Transverse colon (tissue), 4 donors: ENCODE measurements around the gene PDE8A. TPM values are rescaled to one million over a fixed set of nuclear protein-coding genes. Genes with fewer than 3 reads are reported as not detected.

Source experiments
- DNase-seq: peaks from one replicate; pipeline ENCODE4 v3.0.0-alpha.2; 2019
- H3K27ac ChIP-seq, 4 donors: fragments of 200-600 bp; sonication (generic); 2 replicates each; pipeline ENCODE4 v1.5.1; 2016 to 2018; ENCODE audit warnings: inconsistent platforms in 4 of 4
- H3K27me3 ChIP-seq: fragments of 200-600 bp; sonication (generic); 2 replicates; pipeline ENCODE4 v1.5.1; 2017; ENCODE audit warnings: inconsistent platforms
- H3K36me3 ChIP-seq, 4 donors: fragments of 200-600 bp; sonication (generic); 2 replicates each; pipeline ENCODE4 v1.5.1; 2017 to 2019; ENCODE audit warnings: inconsistent platforms in 4 of 4
- H3K4me1 ChIP-seq, 4 donors: fragments of 200-600 bp; sonication (generic); 2 replicates each; pipeline ENCODE4 v1.5.1; 2017 to 2020; ENCODE audit warnings: inconsistent platforms in 4 of 4
- H3K4me3 ChIP-seq, 4 donors: fragments of 200-600 bp; sonication (generic); 1 replicate in 1 of 4; 2 replicates in 3 of 4; pipeline versions ENCODE4 v1.5.1 to v1.6.1; 2017 to 2019; ENCODE audit warnings: inconsistent platforms in 4 of 4
- H3K9me3 ChIP-seq, 2 donors: fragments of 200-600 bp; sonication (generic); 2 replicates each; pipeline ENCODE4 v1.5.1; 2017 to 2019; ENCODE audit warnings: inconsistent platforms in 2 of 2
- EP300 ChIP-seq: sonication (generic); formaldehyde crosslinking; IDR thresholded peaks from one replicate; pipeline ENCODE4 v1.6.1; 2017; ENCODE audit warnings: antibody characterized with exemption, low read depth
- POLR2A ChIP-seq: fragments of 450-650 bp; IDR thresholded peaks from one replicate; pipeline ENCODE4 v1.6.1; 2016; ENCODE audit warnings: antibody characterized with exemption, mild to moderate bottlenecking, moderate library complexity
- POLR2AphosphoS5 ChIP-seq, 3 donors: sonication (generic); formaldehyde crosslinking; IDR thresholded peaks; one replicate each; pipeline ENCODE4 v1.6.1; 2016; ENCODE audit warnings: antibody characterized with exemption in 3 of 3
- WGBS, 2 donors: methylation state at CpG; one replicate each; pipeline ENCODE4 v1.1.5; 2018; ENCODE audit warnings: low coverage in 1 of 2; 5-methylcytosine and 5-hydroxymethylcytosine counted together
- in situ Hi-C, 4 donors: fragments of 200-750 bp; cut with MboI; loops; one replicate each; pipeline versions ENCODE4 v1.15.0 to v1.15.1; 2017; ENCODE audit warnings: low sequenced_read_pairs in 3 of 4, low pct_ligation_motif_present in 1 of 4, low pct_unique_long_range_greater_than_20kb in 1 of 4
- intact Hi-C: fragments of 100-400 bp; cut with DNase I; formaldehyde crosslinking; loops from one replicate; pipeline ENCODE4 v1.15.1; 2023; ENCODE audit warnings: low total_unique reads
- total RNA-seq, 4 donors: library from RNA; depleted of rRNA; stranded (reverse); fragments of >200 nt; gene quantifications; one replicate each; pipeline ENCODE4 v1.1.0, GENCODE V29; 2016
- TF ChIP-seq, protein P1 (sequence below), 5 experiments: fragments of 200-600 bp in 3 of 5; fragments of 450-650 bp in 2 of 5; sonication (generic) in 3 of 5; IDR thresholded peaks; 1 replicate in 2 of 5; 2 replicates in 3 of 5; pipeline ENCODE4 v1.5.1; 2016 to 2017; ENCODE audit warnings: antibody characterized with exemption in 5 of 5, inconsistent platforms in 3 of 5, mild to moderate bottlenecking in 2 of 5, moderate library complexity in 1 of 5

The PDE8A gene
- total RNA-seq, 4 donors from 2014 or later = 115 to 188 (median 165) TPM

DNA sequence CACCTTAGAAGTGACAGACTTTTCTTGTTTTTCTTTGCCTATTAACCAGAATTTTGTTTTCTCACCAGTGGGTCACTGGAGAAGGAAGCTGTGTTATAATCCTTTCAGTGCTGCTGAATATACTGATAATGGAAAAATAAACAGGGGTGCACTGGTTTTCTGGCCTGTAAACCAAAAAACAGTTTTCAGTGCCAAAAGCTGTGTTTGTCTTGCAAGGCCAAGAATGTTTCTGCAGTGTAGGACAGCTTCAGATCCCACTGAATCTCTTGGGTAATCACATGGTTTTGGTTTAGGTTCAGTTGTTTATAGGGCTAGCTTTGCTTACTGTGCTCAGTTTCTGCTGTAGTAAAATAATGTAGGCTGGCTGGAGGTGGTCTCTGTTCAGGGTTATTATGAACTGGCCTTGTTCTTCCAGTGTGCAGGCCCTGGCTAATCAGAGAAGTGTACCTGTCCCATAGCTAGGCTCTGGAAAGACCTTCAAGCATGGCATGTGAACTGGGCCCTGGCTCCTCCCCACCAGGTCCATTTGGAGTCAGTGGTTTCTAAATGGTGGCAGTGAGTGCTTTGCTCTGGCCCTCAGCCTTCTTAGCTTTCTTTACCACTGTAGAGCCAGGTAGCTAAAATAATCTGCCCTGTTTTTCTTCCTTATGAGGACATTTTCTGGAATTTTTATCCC is 18.7 kb downstream of the PDE8A start:
- H3K4me3 ChIP-seq = no peak overlapping the region
- intact Hi-C loops (no loop called here), in situ Hi-C loops (no loop called here)
- H3K9me3 ChIP-seq = no peaks in the 10 kb centered on the region
- H3K27ac ChIP-seq = peak overlapping the region; percentile 47 to 67 (median 53)
- DNase-seq = no peak
- H3K4me1 ChIP-seq = peaks cover 6 to 64% (median 23%) of the 10 kb centered on the region in 4 donors
- no peaks in the 10 kb centered on the region for H3K27me3 ChIP-seq
- H3K36me3 ChIP-seq = no peaks in the 10 kb centered on the region
- TF ChIP-seq, protein P1, sequence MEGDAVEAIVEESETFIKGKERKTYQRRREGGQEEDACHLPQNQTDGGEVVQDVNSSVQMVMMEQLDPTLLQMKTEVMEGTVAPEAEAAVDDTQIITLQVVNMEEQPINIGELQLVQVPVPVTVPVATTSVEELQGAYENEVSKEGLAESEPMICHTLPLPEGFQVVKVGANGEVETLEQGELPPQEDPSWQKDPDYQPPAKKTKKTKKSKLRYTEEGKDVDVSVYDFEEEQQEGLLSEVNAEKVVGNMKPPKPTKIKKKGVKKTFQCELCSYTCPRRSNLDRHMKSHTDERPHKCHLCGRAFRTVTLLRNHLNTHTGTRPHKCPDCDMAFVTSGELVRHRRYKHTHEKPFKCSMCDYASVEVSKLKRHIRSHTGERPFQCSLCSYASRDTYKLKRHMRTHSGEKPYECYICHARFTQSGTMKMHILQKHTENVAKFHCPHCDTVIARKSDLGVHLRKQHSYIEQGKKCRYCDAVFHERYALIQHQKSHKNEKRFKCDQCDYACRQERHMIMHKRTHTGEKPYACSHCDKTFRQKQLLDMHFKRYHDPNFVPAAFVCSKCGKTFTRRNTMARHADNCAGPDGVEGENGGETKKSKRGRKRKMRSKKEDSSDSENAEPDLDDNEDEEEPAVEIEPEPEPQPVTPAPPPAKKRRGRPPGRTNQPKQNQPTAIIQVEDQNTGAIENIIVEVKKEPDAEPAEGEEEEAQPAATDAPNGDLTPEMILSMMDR (IDR thresholded peaks at IDR 0.05) = no peak
- TF ChIP-seq POLR2A = no peak
- TF ChIP-seq POLR2AphosphoS5 (IDR thresholded peaks at IDR 0.05) = no peak
- TF ChIP-seq EP300 = no peak

DNA sequence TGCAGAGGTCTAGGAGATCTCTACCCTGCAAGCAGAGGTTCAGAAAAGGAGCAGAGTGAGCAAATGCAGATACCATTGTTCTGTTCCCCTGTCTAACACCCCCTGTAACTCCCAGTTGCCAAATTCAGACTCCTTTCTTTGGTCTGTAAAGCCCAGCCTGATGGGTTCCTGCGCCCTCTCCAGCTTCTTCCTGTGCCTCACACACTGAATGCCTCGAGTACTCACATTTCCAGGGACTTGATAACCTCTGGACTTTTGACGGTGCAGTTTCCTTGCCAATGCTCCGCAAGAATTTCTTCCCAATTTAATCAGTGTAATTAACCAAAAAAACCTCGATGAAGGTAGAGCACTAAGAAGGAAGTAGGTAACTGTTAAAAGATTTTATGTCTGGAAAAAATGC is 19.3 kb downstream of the PDE8A start:
- in situ Hi-C loops = no loop called here
- WGBS, 2 donors = 60 to 75% methylated on average over 3 to 5 of the region's 5 CpGs

DNA sequence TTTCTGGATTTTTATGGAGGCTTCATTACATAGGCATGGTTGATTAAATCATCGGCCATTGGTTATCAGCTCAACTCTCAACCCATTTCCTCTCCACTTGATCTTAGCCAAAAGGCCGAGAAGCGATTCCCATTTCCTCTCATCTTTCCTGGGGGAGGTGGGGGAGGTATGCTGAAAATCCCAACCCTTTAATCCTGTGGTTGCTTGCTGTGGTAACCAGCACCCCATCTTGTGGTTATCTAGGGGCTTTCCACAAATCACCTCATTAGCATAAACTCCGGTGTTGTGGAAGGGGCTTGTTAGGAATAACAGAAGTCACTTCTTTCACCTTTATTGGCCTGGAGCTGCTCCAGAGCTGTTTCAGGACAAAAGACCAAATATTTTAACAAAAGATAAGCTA is 20.9 kb downstream of the PDE8A start:
- H3K27me3 ChIP-seq = no peaks in the 10 kb centered on the region
- TF ChIP-seq EP300 (no peak), POLR2A (no peak), POLR2AphosphoS5 (IDR thresholded peaks at IDR 0.05) (no peak)
- TF ChIP-seq, protein P1 (IDR thresholded peaks at IDR 0.05) = no peak
- intact Hi-C loops = no loop called here
- DNase-seq = no peak
- H3K4me3 ChIP-seq = no peak overlapping the region
- in situ Hi-C loops = no loop called here
- H3K36me3 ChIP-seq = no peaks in the 10 kb centered on the region
- H3K9me3 ChIP-seq = no peaks in the 10 kb centered on the region
- no peak overlapping the region for H3K27ac ChIP-seq
- 75% methylated on average over 4 of the region's 4 CpGs; no CpG with 5 or more reads in 1 of the 2 donors for WGBS, 2 donors
- peaks cover 16 to 77% (median 35%) of the 10 kb centered on the region in 4 donors for H3K4me1 ChIP-seq

More for the DNA sequence above, 19.3 kb downstream of the PDE8A start:
- Histone ChIP-seq H3K4me1 (peaks cover 6 to 65% (median 27%) of the 10 kb centered on the region in 4 donors), H3K36me3 (no peaks in the 10 kb centered on the region), H3K27me3 (no peaks in the 10 kb centered on the region), H3K4me3 (no peak overlapping the region), H3K9me3 (no peaks in the 10 kb centered on the region), H3K27ac (peak overlapping the region; percentile 47 to 67 (median 53))
- DNase-seq = no peak
- no peak for TF ChIP-seq POLR2AphosphoS5 (IDR thresholded peaks at IDR 0.05)
- no peak for TF ChIP-seq EP300
- no peak for TF ChIP-seq POLR2A
- TF ChIP-seq, protein P1 (IDR thresholded peaks at IDR 0.05) = no peak
- intact Hi-C loops = no loop called here

DNA sequence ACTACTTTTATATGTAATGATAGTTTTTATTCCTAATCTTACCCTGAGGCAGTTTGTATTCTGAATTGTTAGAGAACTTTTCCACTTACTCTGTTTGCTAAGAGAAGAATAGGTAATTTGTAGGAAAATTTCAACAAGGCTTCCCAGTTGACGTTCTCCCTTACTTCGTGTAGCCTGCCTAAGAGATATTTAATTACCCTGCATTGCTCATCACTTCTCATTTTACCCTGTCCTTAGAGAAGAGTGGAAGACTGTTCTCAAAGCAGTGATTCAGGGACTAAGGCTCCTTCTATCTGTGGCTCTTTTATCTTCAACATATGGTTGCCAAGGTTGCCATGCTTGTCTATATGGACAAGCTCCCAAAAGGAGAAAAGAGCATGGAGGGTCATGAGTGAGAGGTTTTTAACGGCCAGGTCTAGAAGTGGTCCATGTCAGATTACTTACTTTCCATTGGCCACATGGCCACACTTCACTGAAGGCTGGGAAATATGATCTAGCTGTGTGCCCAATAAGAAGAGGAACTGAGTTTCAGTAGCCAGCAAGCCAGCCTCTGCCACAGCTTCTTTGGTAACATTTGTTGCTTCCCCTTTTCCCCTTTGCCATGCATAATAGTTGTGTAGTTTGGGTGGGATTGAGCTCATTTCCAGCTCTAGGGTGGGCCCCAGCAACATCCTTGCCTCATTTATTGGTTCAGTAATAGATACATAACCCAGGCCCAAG is 22.1 kb downstream of the PDE8A start:
- Histone ChIP-seq H3K27me3 (no peaks in the 10 kb centered on the region), H3K36me3 (no peaks in the 10 kb centered on the region), H3K4me1 (peaks cover 29 to 83% (median 45%) of the 10 kb centered on the region in 4 donors), H3K9me3 (no peaks in the 10 kb centered on the region), H3K27ac (no peak overlapping the region), H3K4me3 (no peak overlapping the region)
- intact Hi-C loops = no loop called here
- WGBS, 2 donors = 86 to 93% methylated on average over 2 to 3 of the region's 3 CpGs
- DNase-seq = no peak
- in situ Hi-C loops = no loop called here
- no peak for TF ChIP-seq EP300
- no peak for TF ChIP-seq POLR2A
- TF ChIP-seq, protein P1 (IDR thresholded peaks at IDR 0.05) = no peak
